HUES6 (cell line): Measurements from ENCODE around the gene SMPD4.
"Not testable (repeated sequence)": the region's sequence is repeated elsewhere in the genome, so short reads cannot be mapped to it uniquely, and the experiment has no call there.

Source experiments
- H3K27ac ChIP-seq: 2 replicates; pipeline ENCODE4 v1.7.0; 2013; ENCODE audit warnings: low read depth, mild to moderate bottlenecking, low read length, inconsistent platforms
- H3K27me3 ChIP-seq: 2 replicates; pipeline ENCODE4 v1.6.1; 2013; ENCODE audit warnings: low read length; ENCODE audit not compliant: control insufficient read depth, insufficient read depth
- H3K36me3 ChIP-seq: 2 replicates; pipeline ENCODE4 v1.6.1; 2013; ENCODE audit warnings: low read length; ENCODE audit not compliant: control insufficient read depth, insufficient read depth
- H3K4me1 ChIP-seq: 2 replicates; pipeline ENCODE4 v1.6.1; 2013; ENCODE audit warnings: low read length; ENCODE audit not compliant: control insufficient read depth, insufficient read depth
- H3K4me3 ChIP-seq: 2 replicates; pipeline ENCODE4 v1.5.1; 2013; ENCODE audit warnings: low read depth, low read length
- H3K9ac ChIP-seq: one replicate; pipeline ENCODE4 v1.6.1; 2013; ENCODE audit warnings: mild to moderate bottlenecking, low read length
- H3K9me3 ChIP-seq: 2 replicates; pipeline ENCODE4 v1.6.1; 2013; ENCODE audit warnings: low read depth, low read length; ENCODE audit not compliant: control insufficient read depth, insufficient read depth

SMPD4 gene

DNA sequence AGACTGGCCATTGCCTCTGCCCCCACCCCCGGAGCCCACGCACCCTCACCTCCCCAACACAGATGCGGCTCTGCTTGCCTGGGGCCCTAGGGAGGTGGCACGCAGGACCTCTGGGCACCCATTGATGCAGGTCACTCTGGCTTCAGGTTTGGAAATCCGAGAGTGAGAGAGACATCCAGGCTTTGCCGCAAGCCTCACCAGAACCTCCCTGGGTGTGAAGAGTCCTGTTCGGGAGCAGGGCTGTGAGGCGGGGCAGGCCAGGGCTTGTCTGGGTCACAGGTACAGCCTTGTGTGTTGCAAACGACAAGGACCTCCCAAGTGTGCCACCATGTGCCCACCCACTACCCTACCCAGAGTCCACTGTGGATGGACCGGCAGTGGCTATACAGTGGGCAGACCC lies 44.9 kb downstream of the SMPD4 start:
- H3K9me3 ChIP-seq, H3K27ac ChIP-seq, H3K36me3 ChIP-seq, H3K27me3 ChIP-seq, H3K4me1 ChIP-seq, H3K9ac ChIP-seq, H3K4me3 ChIP-seq: not testable (repeated sequence)

DNA sequence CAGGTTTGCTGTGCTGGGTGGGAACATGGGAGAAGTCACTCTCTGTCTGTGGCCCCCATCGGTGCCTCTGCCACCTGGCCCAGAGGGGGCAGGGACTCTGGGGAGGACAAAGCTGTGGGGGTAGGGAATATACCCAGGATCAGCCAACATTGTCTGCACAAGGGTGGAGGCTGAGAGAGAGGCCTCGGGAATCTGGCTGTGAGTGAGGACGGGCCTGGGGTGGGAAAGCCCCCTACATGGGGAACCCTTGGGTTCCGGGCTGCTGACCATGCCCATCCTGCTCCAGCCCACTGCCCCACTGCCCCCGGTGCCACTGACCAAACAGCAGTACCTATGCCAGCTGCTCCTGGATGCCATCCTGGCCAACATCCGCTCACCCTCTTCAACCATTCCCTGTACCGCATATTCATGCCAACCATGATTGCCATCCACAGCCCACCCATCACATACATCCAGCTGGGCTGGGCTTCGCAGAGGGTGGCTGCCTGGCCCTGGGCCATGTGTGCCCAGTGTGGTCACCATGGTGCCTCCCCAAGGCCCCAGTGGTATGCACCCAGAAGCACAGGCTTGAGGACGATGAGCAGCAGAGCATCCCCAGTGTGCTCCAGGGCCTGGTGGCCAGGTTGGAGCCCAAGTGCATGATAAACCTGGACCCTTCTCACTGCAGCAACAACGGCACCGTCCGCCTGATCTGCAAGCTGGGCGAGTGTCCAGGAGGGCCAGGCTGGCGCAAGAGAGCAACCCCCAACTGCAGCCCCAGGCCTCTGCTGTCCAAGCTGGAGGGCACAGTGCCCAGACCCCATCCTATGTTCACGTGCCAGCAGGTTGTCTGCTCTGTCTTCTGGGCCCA lies 45.5 kb downstream of the SMPD4 start:
- H3K36me3 ChIP-seq: no peaks in the 10 kb centered on the region
- no peak overlapping the region for H3K27ac ChIP-seq
- no peaks in the 10 kb centered on the region for H3K4me1 ChIP-seq
- no peak overlapping the region for H3K9ac ChIP-seq
- no peaks in the 10 kb centered on the region for H3K27me3 ChIP-seq
- no peak overlapping the region for H3K4me3 ChIP-seq
- H3K9me3 ChIP-seq: no peaks in the 10 kb centered on the region

DNA sequence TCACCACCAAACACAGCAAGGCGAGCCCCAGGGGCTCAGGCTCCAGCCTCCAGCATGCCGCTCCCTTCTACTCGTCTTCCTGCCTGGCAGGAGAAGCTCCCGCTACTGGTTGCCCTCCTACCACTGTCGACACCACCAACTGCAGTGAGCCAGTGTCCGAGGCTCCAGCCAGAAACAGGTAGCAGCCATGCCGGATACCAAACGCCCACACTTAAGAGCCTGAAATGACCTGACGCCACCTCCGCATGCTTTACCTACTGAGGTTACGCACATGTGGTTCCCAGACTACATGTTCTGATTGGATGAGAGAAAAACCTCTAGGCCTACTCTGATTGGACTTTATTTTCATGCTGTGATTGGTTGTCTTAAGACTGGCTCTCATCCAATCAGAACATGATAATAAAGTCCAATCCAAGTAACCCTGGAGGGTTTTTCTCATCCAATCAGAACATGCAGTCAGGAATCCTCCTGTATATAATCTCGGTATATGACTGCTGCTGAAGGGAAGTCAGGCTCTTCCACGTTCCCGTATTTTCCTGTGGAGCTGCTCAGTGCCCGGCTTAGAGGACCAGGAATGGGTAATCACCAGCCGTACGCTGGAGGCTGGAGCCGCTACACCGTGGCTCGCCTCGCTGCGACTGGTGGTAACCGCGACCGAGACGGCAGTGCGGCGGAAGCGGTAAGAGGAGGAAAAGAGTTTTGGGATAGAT lies 52.1 kb downstream of the SMPD4 start, which contains the start of gene POTEF:
POTEF (minus strand) TSS at position 103 of the 710 bp plus-strand sequence. CDS start 8,707 bp downstream, outside the sequence.
- not testable (repeated sequence) for H3K27ac ChIP-seq, H3K36me3 ChIP-seq, H3K27me3 ChIP-seq, H3K4me1 ChIP-seq, H3K9me3 ChIP-seq
- Histone ChIP-seq H3K4me3 (peak within 1 kb of the TSS; percentile 44; the same call in 1 of the 2 replicates), H3K9ac (peak within 1 kb of the TSS; percentile 60)

DNA sequence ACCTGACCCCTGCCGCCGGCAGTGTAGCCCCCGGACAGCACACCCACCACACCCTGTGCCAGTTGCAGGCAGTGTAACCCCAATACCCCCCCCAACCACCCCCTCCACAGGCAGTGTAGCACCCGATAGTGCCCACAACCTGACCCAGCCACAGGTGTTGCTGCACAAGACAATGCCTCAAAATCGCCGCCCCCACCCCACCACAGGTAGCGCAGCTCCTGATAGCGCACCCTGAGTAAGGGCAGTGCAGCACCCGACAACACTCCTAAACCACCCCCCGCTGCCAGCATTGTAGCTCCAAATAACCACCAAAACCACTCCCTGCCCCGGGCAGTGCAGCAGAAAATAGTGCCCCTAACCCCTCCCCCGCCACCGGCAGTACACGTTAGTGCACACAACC lies 52.9 kb downstream of the SMPD4 start:
- not testable (repeated sequence) for H3K36me3 ChIP-seq, H3K27ac ChIP-seq, H3K4me1 ChIP-seq, H3K4me3 ChIP-seq, H3K27me3 ChIP-seq, H3K9me3 ChIP-seq, H3K9ac ChIP-seq

DNA sequence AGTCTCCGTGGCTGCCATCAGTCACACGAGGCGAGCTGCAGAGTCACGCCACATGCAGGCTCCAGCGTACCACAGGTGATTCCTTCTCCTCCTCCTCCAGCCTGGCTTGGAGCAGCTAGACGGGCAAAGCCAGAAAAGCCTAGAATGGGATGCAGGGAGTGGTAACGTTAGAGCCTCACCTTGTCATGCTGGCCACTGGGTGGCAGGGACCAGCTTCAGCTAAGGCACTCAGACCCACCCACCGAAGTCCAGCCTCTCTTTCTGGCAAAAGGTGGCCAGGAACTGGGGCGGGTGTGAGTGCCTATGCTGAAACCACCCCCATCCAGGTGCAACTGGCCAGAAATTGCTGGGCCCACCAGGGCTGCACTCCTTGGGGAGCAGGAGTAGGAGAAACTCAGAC lies 53.7 kb downstream of the SMPD4 start:
- not testable (repeated sequence) for H3K4me3 ChIP-seq, H3K27me3 ChIP-seq

DNA sequence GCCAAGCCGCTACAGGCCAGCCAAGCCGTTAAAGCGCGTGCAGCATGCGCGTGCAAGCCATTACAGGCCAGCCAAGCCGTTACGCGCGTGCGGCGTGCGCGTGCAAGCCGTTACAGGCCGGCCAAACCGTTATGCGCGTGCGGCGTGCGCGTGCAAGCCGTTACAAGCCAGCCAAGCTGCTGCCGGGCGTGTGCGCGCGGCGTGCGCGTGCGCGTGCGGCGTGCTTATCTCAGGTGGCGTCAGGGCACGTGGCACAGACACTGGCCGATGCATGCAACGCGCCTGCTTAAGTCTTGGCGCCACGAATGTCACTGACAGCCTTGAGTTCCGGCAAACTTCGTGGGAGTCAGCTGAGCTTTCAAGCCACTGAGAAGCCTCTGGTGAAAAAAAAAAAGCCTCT lies 60.5 kb downstream of the SMPD4 start:
- not testable (repeated sequence) for H3K27ac ChIP-seq, H3K9ac ChIP-seq, H3K4me1 ChIP-seq, H3K4me3 ChIP-seq, H3K36me3 ChIP-seq, H3K27me3 ChIP-seq, H3K9me3 ChIP-seq

More for the DNA sequence above, 53.7 kb downstream of the SMPD4 start:
- not testable (repeated sequence) for H3K4me1 ChIP-seq, H3K36me3 ChIP-seq, H3K9ac ChIP-seq, H3K9me3 ChIP-seq, H3K27ac ChIP-seq

DNA sequence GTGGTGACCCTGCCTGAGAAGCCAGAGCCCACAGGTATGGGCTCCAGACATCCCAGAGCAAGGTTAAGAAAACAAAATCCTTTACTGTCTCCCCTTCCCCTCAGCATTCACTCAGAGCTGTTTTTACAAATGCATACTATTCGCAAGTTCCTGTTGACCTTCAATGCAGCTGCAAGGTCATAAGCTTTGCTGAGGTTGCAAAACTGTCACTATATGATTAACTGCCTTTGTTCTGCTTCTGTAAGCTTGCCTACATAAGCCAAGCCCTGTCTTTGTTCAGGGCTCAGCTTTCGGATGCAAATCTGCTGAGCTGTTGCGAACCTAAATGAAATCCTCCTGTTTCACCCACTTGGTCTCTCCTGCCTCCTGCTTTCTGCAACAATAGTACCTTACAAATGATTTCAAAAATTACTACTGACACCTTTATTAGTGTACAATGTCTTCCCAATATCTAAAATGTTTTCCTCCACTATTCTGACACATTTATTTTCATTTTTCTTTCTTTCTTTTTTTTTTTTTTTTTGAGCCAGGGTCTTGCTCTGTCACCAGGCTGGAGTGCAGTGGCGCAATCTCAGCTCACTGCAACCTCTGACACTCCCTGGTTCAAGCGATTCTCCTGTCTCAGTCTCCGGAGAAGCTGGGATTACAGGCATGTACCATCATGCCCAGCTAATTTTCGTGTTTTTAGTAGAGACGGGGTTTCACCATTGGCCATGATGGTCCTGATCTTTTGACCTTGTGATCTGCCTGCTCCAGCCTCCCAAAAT lies 78.6 kb downstream of the SMPD4 start:
- H3K9ac ChIP-seq, H3K27ac ChIP-seq: not testable (repeated sequence)

More for the DNA sequence above, 78.6 kb downstream of the SMPD4 start:
- not testable (repeated sequence) for H3K4me3 ChIP-seq, H3K4me1 ChIP-seq, H3K27me3 ChIP-seq, H3K36me3 ChIP-seq, H3K9me3 ChIP-seq
